ENCODE data around the gene GCGR. TPM values are rescaled to one million over a fixed set of nuclear protein-coding genes. Genes with fewer than 3 reads are reported as not detected.

The GCGR gene
- total RNA-seq = not detected
- long read RNA-seq = 0 reads

- DNase-seq (ENCODE audit: low spot score) = no peak
- intact Hi-C loops (cut with DNase I) = no loop called here
These were observed at the start of gene GCGR for GRCh38 chr17:81803728-81804558. GCGR (plus strand) TSS chr17:81804150; CDS start chr17:81809019, 4,869 bp downstream.

- no peak for DNase-seq (ENCODE audit: low spot score)
- intact Hi-C loops (cut with DNase I) = no loop called here
These were observed 11.0 kb upstream of the GCGR start for GRCh38 chr17:81792675-81793615.

DNA sequence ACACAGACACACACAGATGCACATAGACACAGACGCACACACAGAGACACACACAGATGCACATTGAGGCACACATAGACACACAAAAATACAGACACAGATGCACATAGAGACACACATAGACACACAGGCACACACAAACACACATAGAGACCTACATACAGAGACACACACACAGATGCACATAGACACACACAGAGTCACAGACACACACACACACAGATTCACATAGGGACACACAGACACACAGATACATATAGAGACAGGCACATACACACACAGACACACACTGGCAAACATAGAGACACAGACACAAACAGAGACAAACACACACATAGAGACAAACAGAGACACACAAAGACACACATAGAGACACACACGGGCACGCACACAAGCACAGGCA lies 9.9 kb upstream of the GCGR start:
- DNase-seq (ENCODE audit: low spot score) = no peak

GRCh38 chr17:81794509-81794908 lies 9.4 kb upstream of the GCGR start:
- DNase-seq (ENCODE audit: low spot score) = no peak
- intact Hi-C loops (cut with DNase I) = no loop called here

More for the DNA sequence above, 9.9 kb upstream of the GCGR start:
- intact Hi-C loops (cut with DNase I) = no loop called here

DNA sequence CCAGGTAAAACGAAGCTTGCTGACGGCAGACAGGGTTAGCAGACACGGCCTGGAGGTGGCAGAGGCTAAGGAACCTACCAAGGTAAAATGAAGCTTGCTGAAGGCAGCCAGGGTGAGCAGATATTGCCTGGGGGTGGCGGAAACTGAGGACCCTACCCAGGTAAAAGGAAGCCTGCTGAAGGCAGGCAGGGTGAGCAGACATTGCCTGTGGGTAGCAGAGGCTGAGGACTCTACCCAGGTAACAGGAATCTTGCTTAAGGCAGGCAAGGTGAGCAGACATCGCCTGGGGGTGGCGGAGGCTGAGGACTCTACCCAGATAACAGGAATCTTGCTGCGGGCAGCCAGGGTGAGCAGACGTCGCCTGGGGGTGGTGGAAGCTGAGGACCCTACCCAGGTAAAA lies 2.6 kb upstream of the GCGR start:
- intact Hi-C loops (cut with DNase I) = no loop called here
- no peak for DNase-seq (ENCODE audit: low spot score)

DNA sequence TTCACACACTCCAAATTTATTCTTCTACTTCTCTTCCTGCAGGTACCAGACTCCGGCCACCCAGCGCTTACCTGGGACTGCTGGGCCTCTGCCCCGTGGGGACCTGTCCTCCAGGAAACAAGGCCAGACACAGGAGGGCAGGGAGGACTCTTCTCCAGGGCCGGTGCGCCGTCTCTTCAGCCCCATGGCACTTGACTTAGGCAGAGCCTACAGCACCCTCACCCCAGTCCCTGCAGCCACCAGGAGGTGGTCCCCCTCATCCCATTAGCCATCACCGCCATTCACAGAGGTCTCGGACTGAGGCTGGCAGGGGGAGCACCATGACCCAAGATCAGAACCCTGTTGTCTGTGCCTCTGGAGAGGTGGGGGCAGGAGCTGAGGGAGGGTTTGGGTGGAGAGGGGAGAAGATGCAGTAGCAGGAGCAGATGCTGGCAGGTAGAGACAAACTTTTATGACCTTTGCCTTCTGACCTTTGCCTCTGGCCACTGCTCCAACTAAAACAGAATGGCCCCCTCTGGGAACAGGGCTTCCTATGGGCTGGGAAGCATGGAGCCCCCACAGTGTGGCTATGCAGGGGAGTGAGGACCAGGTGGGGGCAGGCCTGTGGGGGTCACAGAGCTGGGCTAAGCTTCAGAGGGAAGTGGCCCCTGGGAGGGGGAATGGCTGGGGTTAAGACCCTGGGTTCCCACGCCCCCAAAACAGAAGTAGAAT lies 1.7 kb upstream of the GCGR start:
- DNase-seq (ENCODE audit: low spot score) = no peak
- intact Hi-C loops (cut with DNase I) = no loop called here

DNA sequence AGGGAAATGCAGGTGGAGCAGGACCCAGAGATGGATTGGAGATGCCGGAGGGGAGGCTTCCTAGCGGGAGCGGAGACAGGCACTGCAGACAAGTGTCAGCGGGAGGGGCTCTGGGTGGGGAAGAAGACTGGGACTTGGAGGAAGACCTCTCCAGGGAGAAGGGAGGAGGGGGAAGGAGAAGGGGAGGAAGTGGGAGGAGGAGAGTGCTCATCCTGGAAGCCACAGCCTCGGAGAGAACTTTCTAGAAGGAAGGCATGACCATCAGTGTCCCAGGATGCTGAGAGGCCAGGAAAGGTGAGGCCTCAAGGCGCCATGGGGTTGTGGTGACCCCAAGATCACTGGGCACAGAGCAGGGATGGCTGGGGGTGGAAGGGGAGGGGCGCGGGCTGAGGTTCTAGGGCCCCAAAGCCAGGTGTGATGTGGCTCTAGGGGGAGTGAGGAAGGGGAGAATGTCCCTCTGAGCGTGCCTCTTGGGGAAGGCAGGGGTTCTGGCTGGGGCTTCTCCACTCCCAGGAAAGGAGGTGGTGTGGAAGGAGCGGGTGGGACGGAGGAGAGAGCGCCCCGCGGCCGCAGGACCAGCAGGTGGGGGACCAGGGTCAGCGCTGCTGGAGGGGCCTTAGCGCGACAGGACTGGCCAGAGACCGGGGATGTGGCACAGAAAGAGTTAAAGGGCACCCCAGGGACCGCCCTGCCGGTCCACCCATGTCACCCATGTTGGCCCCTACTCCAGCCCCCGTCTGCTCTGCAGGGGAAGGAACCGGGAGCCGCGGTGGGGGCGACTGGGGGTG lies 900 bp upstream of the GCGR start:
- no peak for DNase-seq (ENCODE audit: low spot score)
- intact Hi-C loops (cut with DNase I) = no loop called here

DNA sequence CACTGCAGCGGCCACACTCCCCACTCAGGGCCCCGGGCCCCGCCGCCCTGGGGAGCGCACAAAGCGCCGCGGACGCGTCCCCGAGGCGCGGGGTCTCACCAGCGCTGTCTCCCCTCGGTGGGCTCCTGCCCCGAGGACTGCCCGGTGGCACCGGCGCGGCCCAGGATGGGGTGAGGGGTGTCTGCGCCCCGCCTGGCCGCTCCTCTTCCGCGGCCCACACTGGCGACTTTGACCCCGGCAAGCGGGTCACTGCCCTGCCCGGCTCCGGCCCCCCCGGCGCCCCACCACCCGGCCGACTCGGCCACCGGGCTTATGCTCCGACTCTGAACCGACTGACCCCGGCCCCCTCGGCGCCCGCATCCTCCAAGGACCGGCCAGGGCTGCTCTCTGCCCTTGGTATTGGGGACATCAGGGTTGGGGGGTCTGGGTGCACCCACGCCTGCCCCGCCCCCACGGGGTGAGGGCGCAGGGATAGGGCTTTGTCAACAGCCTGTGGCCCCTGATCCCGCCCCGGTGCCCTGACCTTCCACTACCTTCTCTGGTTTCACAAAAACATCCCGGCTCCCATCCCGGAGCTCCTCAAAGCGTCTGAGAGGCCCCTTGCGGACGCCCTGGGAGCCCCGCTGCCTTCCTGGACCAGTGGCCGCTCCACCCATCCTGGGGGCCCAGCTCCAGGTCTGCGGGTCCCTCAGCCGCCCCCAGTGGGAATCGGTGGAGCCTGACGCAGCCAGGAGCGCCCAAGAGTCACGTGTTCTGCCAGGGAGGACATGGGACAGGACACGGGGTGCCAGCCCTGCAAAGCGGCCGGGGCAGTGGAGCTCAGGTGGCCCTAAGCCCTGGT lies 829 bp downstream of the GCGR start:
- intact Hi-C loops (cut with DNase I) = no loop called here
- no peak for DNase-seq (ENCODE audit: low spot score)

DNA sequence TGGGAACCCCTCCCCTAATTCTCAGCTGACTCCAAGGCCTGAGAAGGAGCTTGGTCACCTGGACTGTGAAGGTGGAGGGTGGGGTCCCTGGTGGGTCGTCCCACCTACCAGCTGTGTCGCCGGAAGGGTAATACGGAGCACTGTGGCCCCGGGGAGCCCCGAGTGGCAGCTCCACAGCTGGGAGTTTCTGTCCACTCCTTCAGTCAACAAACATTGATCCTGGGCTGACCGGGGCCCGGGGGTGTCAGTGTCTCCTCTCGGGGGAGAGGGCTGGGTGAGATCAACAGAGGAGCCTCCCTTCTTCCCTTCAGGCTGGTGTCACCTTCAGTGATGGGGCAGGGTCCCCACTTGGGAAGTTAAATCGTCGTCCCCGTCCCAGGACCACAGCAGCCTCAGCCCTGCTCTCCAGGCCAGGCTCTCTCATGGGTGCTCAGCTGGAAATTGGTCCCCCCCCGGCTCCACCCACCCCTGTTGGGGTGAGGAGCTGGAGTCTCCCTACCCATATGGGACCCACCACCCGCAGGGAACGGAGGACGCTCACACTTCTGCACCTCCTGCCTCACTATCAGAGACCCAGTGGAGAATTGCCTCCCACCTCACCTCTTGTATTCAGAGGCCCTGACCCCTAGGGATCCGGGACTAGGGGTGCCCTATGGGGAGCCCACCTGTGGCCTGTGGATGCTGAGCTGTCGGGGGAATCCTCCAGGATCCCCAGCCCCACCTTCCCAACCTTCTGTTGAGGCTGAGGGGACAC lies 1.9 kb downstream of the GCGR start:
- intact Hi-C loops (cut with DNase I) = no loop called here

GRCh38 chr17:81806461-81807209 lies 2.7 kb downstream of the GCGR start:
- intact Hi-C loops (cut with DNase I) = no loop called here
- no peak for DNase-seq (ENCODE audit: low spot score)

More for the DNA sequence above, 1.9 kb downstream of the GCGR start:
- no peak for DNase-seq (ENCODE audit: low spot score)

GRCh38 chr17:81807210-81807719 lies 3.3 kb downstream of the GCGR start:
- no peak for DNase-seq (ENCODE audit: low spot score)
- intact Hi-C loops (cut with DNase I) = no loop called here

DNA sequence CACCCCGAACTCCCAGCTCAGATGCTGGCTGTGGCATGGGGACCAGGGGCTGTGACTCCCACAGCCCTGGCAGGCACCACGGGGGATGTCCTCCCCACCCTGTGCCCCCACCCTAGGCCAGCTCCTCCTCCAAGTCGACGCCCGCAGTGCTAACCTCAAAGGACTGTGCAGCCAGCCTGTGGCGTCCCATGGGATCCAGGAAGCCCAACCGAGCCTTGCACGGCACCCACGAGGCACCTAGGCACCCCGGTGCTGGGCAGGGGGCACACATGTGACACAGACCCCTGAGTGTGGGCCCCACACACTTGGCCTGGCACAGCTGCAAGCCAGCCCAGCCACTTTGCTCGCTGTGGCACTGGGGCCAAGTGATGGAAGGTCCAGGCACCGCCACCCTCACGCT lies 3.9 kb downstream of the GCGR start:
- intact Hi-C loops (cut with DNase I) = no loop called here
- no peak for DNase-seq (ENCODE audit: low spot score)

GRCh38 chr17:81808778-81809555 lies 5.0 kb downstream of the GCGR start:
- no peak for DNase-seq (ENCODE audit: low spot score)

GRCh38 chr17:81809556-81809998 lies 5.6 kb downstream of the GCGR start:
- intact Hi-C loops (cut with DNase I) = no loop called here
- no peak for DNase-seq (ENCODE audit: low spot score)

More at GRCh38 chr17:81808778-81809555, 5.0 kb downstream of the GCGR start:
- intact Hi-C loops (cut with DNase I) = no loop called here

DNA sequence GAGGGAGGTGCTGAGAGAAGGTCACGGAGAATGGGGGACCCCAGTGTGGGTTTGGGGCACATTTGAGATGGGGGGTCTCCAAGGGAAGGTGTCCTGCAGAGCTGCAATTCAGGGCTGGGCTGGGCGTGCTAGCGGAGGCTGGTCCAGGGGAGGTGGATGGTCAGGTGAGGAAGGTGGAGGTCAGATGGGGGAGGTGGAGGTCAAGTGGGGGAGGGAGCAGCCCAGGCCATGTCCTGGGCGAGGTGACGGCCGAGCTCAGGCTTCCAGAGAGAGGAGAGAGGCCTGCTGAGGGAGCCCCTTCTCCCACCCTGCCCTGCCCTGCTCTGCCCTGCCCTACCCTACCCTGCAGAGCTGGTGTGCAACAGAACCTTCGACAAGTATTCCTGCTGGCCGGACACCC lies 6.5 kb downstream of the GCGR start:
- DNase-seq (ENCODE audit: low spot score) = no peak
- intact Hi-C loops (cut with DNase I) = no loop called here
